ENCODE measurements around the gene SNIP1.

The SNIP1 gene

GRCh38 chr1:37514350-37515184 is 39.5 kb downstream of the SNIP1 start, which contains the start of gene MEAF6:
MEAF6 (minus strand) TSS chr1:37514766; CDS start chr1:37514746, 20 bp downstream.
- peak within 1 kb of the TSS; percentile 91 for H3K27ac ChIP-seq
- TF ChIP-seq ZFX (IDR thresholded peaks at IDR 0.05), result peak; percentile 82
- TF ChIP-seq CTCF (conservative IDR thresholded peaks at IDR 0.05), result peak; percentile 97

- TF ChIP-seq ZFX (IDR thresholded peaks at IDR 0.05) (no peak), CTCF (conservative IDR thresholded peaks at IDR 0.05) (no peak)
- peak overlapping the region; percentile 91 for H3K27ac ChIP-seq
These were observed 40.2 kb downstream of the SNIP1 start for GRCh38 chr1:37513795-37514349.

GRCh38 chr1:37509181-37509580 is 44.9 kb downstream of the SNIP1 start:
- peak overlapping the region; percentile 90 for H3K27ac ChIP-seq
- no peak for TF ChIP-seq ZFX (IDR thresholded peaks at IDR 0.05)
- peak; percentile 70 for TF ChIP-seq CTCF (conservative IDR thresholded peaks at IDR 0.05)

- H3K27ac ChIP-seq, result peak overlapping the region; percentile 90
- TF ChIP-seq ZFX (IDR thresholded peaks at IDR 0.05) (no peak), CTCF (conservative IDR thresholded peaks at IDR 0.05) (no peak)
These were observed 47.4 kb downstream of the SNIP1 start for GRCh38 chr1:37506740-37507139.

GRCh38 chr1:37502791-37503190 is 51.3 kb downstream of the SNIP1 start:
- peak overlapping the region; percentile 65 for H3K27ac ChIP-seq

GRCh38 chr1:37502104-37502503 is 52.0 kb downstream of the SNIP1 start:
- no peak for TF ChIP-seq ZFX (IDR thresholded peaks at IDR 0.05)
- peak overlapping the region; percentile 65 for H3K27ac ChIP-seq

GRCh38 chr1:37501661-37502060 is 52.4 kb downstream of the SNIP1 start:
- TF ChIP-seq CTCF (conservative IDR thresholded peaks at IDR 0.05), result no peak
- peak overlapping the region; percentile 65 for H3K27ac ChIP-seq

- no peak for TF ChIP-seq ZFX (IDR thresholded peaks at IDR 0.05)
- TF ChIP-seq CTCF (conservative IDR thresholded peaks at IDR 0.05), result no peak
- peak overlapping the region; percentile 99 for H3K27ac ChIP-seq
These were observed 55.0 kb downstream of the SNIP1 start for GRCh38 chr1:37498872-37499617.

Data from C4-2B (cell line).